Fibroblast of the aortic adventitia (primary cell): ENCODE measurements around the gene SPINK8. TPM values are rescaled to one million over a fixed set of nuclear protein-coding genes. Genes with fewer than 3 reads are reported as not detected.

ENCODE experiments used
- DNase-seq: peaks from one replicate; pipeline ENCODE4 v3.0.0-alpha.2; 2010; ENCODE audit warnings: low read depth
- H3K4me3 ChIP-seq: 2 replicates; pipeline ENCODE4 v1.5.1; 2011; ENCODE audit warnings: low read depth, mild to moderate bottlenecking, control low read depth, low read length, moderate library complexity
- small RNA-seq: library from RNA; depleted of rRNA; stranded (forward); fragments of <200 nt; gene quantifications from one replicate; pipeline ENCODE3, GENCODE V24; 2012
- total RNA-seq: library from RNA; depleted of rRNA; stranded (reverse); fragments of >200 nt; gene quantifications from 2 replicates; pipeline ENCODE4 v1.2.3, GENCODE V29; 2012; ENCODE audit warnings: low replicate concordance
- TF ChIP-seq, protein P1 (sequence below): IDR thresholded peaks from 2 replicates; pipeline ENCODE4 v1.5.1; 2011; ENCODE audit warnings: mild to moderate bottlenecking, low read length, control low read depth, inconsistent platforms; ENCODE audit not compliant: insufficient read depth

The SPINK8 gene
- total RNA-seq, 1 donor: not detected

GRCh38 chr3:48270306-48270705 lies 63.2 kb downstream of the SPINK8 start:
- no peak overlapping the region for H3K4me3 ChIP-seq
- TF ChIP-seq, protein P1, sequence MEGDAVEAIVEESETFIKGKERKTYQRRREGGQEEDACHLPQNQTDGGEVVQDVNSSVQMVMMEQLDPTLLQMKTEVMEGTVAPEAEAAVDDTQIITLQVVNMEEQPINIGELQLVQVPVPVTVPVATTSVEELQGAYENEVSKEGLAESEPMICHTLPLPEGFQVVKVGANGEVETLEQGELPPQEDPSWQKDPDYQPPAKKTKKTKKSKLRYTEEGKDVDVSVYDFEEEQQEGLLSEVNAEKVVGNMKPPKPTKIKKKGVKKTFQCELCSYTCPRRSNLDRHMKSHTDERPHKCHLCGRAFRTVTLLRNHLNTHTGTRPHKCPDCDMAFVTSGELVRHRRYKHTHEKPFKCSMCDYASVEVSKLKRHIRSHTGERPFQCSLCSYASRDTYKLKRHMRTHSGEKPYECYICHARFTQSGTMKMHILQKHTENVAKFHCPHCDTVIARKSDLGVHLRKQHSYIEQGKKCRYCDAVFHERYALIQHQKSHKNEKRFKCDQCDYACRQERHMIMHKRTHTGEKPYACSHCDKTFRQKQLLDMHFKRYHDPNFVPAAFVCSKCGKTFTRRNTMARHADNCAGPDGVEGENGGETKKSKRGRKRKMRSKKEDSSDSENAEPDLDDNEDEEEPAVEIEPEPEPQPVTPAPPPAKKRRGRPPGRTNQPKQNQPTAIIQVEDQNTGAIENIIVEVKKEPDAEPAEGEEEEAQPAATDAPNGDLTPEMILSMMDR: no peak
- no peak for DNase-seq

- TF ChIP-seq, protein P1: no peak
- no peak for DNase-seq
- no peak overlapping the region for H3K4me3 ChIP-seq
Observed at GRCh38 chr3:48269592-48269991, 63.9 kb downstream of the SPINK8 start.

DNA sequence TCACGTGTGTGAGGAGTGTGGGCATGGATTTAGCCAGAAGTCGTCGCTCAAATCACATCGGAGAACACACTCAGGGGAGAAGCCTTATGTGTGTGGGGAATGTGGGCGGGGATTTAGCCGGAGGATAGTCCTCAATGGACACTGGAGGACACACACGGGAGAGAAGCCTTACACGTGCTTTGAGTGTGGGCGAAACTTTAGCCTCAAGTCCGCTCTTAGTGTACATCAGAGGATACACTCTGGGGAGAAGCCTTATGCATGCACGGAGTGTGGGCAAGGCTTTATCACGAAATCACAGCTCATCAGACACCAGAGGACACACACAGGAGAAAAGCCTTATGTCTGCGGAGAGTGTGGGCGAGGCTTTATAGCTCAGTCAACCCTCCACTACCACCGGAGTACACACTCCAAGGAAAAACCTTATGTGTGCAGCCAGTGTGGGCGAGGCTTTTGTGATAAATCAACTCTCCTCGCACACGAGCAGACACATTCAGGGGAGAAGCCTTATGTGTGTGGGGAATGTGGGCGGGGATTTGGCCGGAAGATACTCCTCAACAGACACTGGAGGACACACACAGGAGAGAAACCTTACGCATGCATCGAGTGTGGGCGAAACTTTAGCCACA lies 64.4 kb downstream of the SPINK8 start:
- TF ChIP-seq, protein P1: no peak
- H3K4me3 ChIP-seq: no peak overlapping the region
- no peak for DNase-seq

DNA sequence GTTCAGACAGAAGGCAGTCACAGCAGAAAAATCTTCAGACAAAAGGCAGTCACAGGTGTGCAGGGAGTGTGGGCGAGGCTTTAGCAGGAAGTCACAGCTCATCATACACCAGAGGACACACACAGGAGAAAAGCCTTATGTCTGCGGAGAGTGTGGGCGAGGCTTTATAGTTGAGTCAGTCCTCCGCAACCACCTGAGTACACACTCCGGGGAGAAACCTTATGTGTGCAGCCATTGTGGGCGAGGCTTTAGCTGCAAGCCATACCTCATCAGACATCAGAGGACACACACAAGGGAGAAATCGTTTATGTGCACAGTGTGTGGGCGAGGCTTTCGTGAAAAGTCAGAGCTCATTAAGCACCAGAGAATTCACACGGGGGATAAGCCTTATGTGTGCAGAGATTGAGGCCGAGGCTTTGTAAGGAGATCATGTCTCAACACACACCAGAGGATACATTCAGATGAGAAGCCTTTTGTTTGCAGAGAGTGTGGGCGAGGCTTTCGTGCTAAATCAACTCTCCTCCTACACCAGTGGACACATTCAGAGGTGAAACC lies 65.0 kb downstream of the SPINK8 start:
- H3K4me3 ChIP-seq: no peak overlapping the region
- TF ChIP-seq, protein P1: no peak
- no peak for DNase-seq

DNA sequence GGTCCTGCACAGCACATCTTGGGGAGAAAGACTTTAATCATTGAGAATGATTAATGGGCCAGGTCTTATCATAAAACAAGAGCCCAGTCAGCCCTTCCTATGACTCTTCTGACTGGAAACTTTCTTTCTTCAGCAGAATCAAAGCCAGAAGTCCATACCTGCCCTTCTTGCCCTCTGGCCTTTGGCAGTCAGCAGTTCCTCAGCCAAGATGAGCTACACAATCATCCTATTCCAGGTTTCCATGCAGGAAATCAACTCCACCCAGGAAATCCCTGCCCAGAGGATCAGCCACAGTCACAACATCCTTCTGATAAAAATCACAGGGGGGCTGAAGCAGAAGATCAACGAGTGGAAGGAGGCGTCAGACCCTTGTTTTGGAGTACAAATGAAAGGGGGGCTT lies 65.7 kb downstream of the SPINK8 start:
- TF ChIP-seq, protein P1: no peak
- no peak overlapping the region for H3K4me3 ChIP-seq
- no peak for DNase-seq

DNA sequence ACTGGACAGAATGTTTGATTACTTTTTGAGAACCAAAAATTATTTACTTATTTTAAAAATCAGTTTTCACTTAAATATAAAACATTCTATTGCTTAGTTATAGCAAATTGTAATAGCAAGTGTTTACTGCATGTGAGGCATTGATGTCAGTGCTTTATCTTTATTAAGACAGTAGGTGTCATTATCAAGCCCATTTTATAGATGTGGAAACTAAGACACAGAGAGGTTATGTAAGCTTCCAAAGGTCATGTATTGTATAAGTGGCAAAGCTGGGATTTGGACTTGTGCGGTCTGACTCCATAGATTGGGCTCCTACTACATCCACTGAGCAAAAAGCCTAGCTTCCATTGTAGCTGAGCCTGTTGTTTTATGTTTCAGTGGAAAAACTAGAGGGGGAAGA lies 74.9 kb downstream of the SPINK8 start:
- TF ChIP-seq, protein P1: no peak
- DNase-seq: no peak
- no peak overlapping the region for H3K4me3 ChIP-seq

Small RNA genes lying within 50 kb of the gene (small RNA-seq; reads per million reads assigned to genes)
- gene MIR2115: not detected
- gene RF00019: not detected
- gene RN7SL321P: not detected

Other genes starting within 250 kb of the SPINK8 start
- 0.90 and 13.6 TPM in 2 replicates for gene CDC25A, start 145.2 kb downstream of the SPINK8 start, total RNA-seq
- gene CAMP, start 110.2 kb downstream of the SPINK8 start, total RNA-seq: not detected in 2 replicates
- 5.6 and 8.6 TPM in 2 replicates for gene ZNF589, start 92.6 kb downstream of the SPINK8 start, total RNA-seq
- gene NME6, start 32.3 kb downstream of the SPINK8 start, total RNA-seq: 22.4 and 22.7 TPM in 2 replicates
- gene FBXW12, start 38.6 kb upstream of the SPINK8 start, total RNA-seq: 0.27 TPM in 1 of 2 replicates, not detected in the other
- 30.0 and 59.5 TPM in 2 replicates for gene PLXNB1, start 96.4 kb upstream of the SPINK8 start, total RNA-seq
- gene CCDC51, start 106.5 kb upstream of the SPINK8 start, total RNA-seq: 19.3 and 38.0 TPM in 2 replicates
- 234 and 390 TPM in 2 replicates for gene TMA7, start 106.6 kb upstream of the SPINK8 start, total RNA-seq
- gene ATRIP, start 113.1 kb upstream of the SPINK8 start, total RNA-seq: 4.0 and 14.5 TPM in 2 replicates
- 60.4 and 107 TPM in 2 replicates for gene SHISA5, start 170.5 kb upstream of the SPINK8 start, total RNA-seq
- gene PFKFB4, start 223.1 kb upstream of the SPINK8 start, total RNA-seq: 4.7 and 6.1 TPM in 2 replicates
- gene UCN2, start 230.1 kb upstream of the SPINK8 start, total RNA-seq: 0.54 TPM in 1 of 2 replicates, not detected in the other